Fibroblast of the aortic adventitia (primary cell): ENCODE measurements around the gene GYPC. TPM values are rescaled to one million over a fixed set of nuclear protein-coding genes. Genes with fewer than 3 reads are reported as not detected.
"Not testable (repeated sequence)": the region's sequence is repeated elsewhere in the genome, so short reads cannot be mapped to it uniquely, and the experiment has no call there.

ENCODE experiments used
- DNase-seq: peaks from one replicate; pipeline ENCODE4 v3.0.0-alpha.2; 2010; ENCODE audit warnings: low read depth
- H3K4me3 ChIP-seq: 2 replicates; pipeline ENCODE4 v1.5.1; 2011; ENCODE audit warnings: low read depth, mild to moderate bottlenecking, control low read depth, low read length, moderate library complexity
- CTCF ChIP-seq: IDR thresholded peaks from 2 replicates; pipeline ENCODE4 v1.5.1; 2011; ENCODE audit warnings: mild to moderate bottlenecking, low read length, control low read depth, inconsistent platforms; ENCODE audit not compliant: insufficient read depth
- total RNA-seq: library from RNA; depleted of rRNA; stranded (reverse); fragments of >200 nt; gene quantifications from 2 replicates; pipeline ENCODE4 v1.2.3, GENCODE V29; 2012; ENCODE audit warnings: low replicate concordance

Gene GYPC
- total RNA-seq, 1 donor: 62.7 TPM

GRCh38 chr2:126686286-126686685, 30.3 kb downstream of the GYPC start:
- no peak for DNase-seq
- H3K4me3 ChIP-seq: no peak overlapping the region
- TF ChIP-seq CTCF: no peak

- no peak for TF ChIP-seq CTCF
- H3K4me3 ChIP-seq: no peak overlapping the region
- no peak for DNase-seq
Observed at GRCh38 chr2:126686841-126687485, 31.0 kb downstream of the GYPC start.

- TF ChIP-seq CTCF: no peak
- no peak overlapping the region for H3K4me3 ChIP-seq
- no peak for DNase-seq
Observed at GRCh38 chr2:126687503-126687902, 31.5 kb downstream of the GYPC start.

GRCh38 chr2:126688594-126688993, 32.6 kb downstream of the GYPC start:
- not testable (repeated sequence) for H3K4me3 ChIP-seq, DNase-seq

GRCh38 chr2:126692241-126692640, 36.3 kb downstream of the GYPC start:
- not testable (repeated sequence) for DNase-seq, H3K4me3 ChIP-seq

- H3K4me3 ChIP-seq, DNase-seq: not testable (repeated sequence)
Observed at GRCh38 chr2:126692934-126693592, 37.1 kb downstream of the GYPC start.

- DNase-seq: no peak
- H3K4me3 ChIP-seq: no peak overlapping the region
- TF ChIP-seq CTCF: no peak
Observed at GRCh38 chr2:126696644-126697520, 40.9 kb downstream of the GYPC start.

- no peak for TF ChIP-seq CTCF
- no peak for DNase-seq
- H3K4me3 ChIP-seq: no peak overlapping the region
Observed at GRCh38 chr2:126698376-126698775, 42.4 kb downstream of the GYPC start.
